Measurements from ENCODE around the gene MYO10.

DNA sequence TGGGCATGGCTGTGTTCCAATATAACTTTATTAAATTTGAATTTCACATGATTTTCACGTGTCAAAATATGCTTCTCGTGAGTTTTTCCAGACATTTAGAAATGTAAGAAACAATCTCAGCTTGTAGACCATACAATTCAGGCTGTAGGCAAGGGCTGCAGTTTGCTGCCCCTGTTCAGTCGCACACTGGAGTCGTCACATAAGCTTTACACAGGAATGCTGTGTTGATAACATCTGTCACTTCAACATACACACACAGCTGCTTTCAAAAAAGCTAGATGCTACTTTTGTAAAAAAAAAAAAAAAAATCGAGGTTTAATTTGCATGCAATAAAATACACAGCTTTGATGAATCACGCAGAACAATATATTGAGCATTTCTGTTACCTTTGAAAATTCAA lies 77.9 kb downstream of the MYO10 start:
- no peak for TF ChIP-seq POLR2A (IDR thresholded peaks at IDR 0.05)
- TF ChIP-seq, protein P1, sequence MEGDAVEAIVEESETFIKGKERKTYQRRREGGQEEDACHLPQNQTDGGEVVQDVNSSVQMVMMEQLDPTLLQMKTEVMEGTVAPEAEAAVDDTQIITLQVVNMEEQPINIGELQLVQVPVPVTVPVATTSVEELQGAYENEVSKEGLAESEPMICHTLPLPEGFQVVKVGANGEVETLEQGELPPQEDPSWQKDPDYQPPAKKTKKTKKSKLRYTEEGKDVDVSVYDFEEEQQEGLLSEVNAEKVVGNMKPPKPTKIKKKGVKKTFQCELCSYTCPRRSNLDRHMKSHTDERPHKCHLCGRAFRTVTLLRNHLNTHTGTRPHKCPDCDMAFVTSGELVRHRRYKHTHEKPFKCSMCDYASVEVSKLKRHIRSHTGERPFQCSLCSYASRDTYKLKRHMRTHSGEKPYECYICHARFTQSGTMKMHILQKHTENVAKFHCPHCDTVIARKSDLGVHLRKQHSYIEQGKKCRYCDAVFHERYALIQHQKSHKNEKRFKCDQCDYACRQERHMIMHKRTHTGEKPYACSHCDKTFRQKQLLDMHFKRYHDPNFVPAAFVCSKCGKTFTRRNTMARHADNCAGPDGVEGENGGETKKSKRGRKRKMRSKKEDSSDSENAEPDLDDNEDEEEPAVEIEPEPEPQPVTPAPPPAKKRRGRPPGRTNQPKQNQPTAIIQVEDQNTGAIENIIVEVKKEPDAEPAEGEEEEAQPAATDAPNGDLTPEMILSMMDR (IDR thresholded peaks at IDR 0.05), result no peak
